WTC11 (cell line): ENCODE measurements around the gene LTBR. TPM values are rescaled to one million over a fixed set of nuclear protein-coding genes. Genes with fewer than 3 reads are reported as not detected.
A peak's percentile ranks its signal among the peaks of the same experiment; 100 is the strongest.

Experiments
- ATAC-seq: fragments of 200-7000 bp; cut with Tn5 transposase; 2 replicates; pipeline ENCODE4 v1.10.0; 2021; ENCODE audit warnings: mild to moderate bottlenecking, moderate library complexity
- CTCF ChIA-PET: fragments of 300-600 bp; sonication (Branson Sonifier 250); formaldehyde crosslinking; loops from one replicate; lab custom pipeline; 2021; ENCODE audit warnings: antibody characterized with exemption; lab: Charles Lee
- POLR2A ChIA-PET: fragments of 350-600 bp; sonication (Branson Sonifier 250); formaldehyde crosslinking; loops from one replicate; lab custom pipeline; 2021; ENCODE audit warnings: antibody characterized with exemption; lab: Charles Lee
- DNase-seq: peaks from one replicate; pipeline ENCODE4 v3.0.0; 2021; ENCODE audit warnings: low spot score
- H3K27ac Mint-ChIP-seq: 2 replicates; pipeline ENCODE4 v1.8.0; 2021; ENCODE audit warnings: mixed read lengths
- H3K27me3 Mint-ChIP-seq: 2 replicates; pipeline ENCODE4 v1.8.0; 2021; ENCODE audit warnings: low read depth, mild to moderate bottlenecking, moderate library complexity, mixed read lengths
- H3K36me3 Mint-ChIP-seq: 2 replicates; pipeline ENCODE4 v1.8.0; 2021; ENCODE audit warnings: mixed read lengths
- H3K4me1 Mint-ChIP-seq: 2 replicates; pipeline ENCODE4 v1.8.0; 2022; ENCODE audit warnings: mixed read lengths
- H3K4me3 Mint-ChIP-seq: 2 replicates; pipeline ENCODE4 v1.8.0; 2021; ENCODE audit warnings: mild to moderate bottlenecking, moderate library complexity, mixed read lengths
- H3K9me3 Mint-ChIP-seq: 2 replicates; pipeline ENCODE4 v1.8.0; 2021; ENCODE audit warnings: mixed read lengths
- CREM ChIP-seq: sonication (generic); formaldehyde crosslinking; IDR thresholded peaks from 2 replicates; pipeline ENCODE4 v1.8.1; 2022; ENCODE audit warnings: mild to moderate bottlenecking, missing genetic modification reagents, moderate library complexity
- EMX1 ChIP-seq: fragments of 250-450 bp; sonication (Bioruptor Pico); IDR thresholded peaks from 2 replicates; pipeline ENCODE4 v1.8.0; 2021; ENCODE audit warnings: mild to moderate bottlenecking
- FOXK1 ChIP-seq: sonication (generic); formaldehyde crosslinking; IDR thresholded peaks from 2 replicates; pipeline ENCODE4 v1.8.0; 2022; ENCODE audit warnings: mild to moderate bottlenecking, moderate library complexity, missing genetic modification reagents
- GABPB1 ChIP-seq: sonication (generic); formaldehyde crosslinking; IDR thresholded peaks from 2 replicates; pipeline ENCODE4 v1.8.1; 2023; ENCODE audit warnings: mild to moderate bottlenecking, missing genetic modification reagents
- JAZF1 ChIP-seq: fragments of 250-450 bp; sonication (Bioruptor Pico); IDR thresholded peaks from 2 replicates; pipeline ENCODE4 v1.9.0; 2021; ENCODE audit warnings: moderate library complexity, mild to moderate bottlenecking, inconsistent platforms
- JUN ChIP-seq: sonication (generic); formaldehyde crosslinking; IDR thresholded peaks from 2 replicates; pipeline ENCODE4 v1.8.0; 2023; ENCODE audit warnings: mild to moderate bottlenecking, missing genetic modification reagents
- KAT7 ChIP-seq: sonication (generic); formaldehyde crosslinking; IDR thresholded peaks from 2 replicates; pipeline ENCODE4 v1.8.1; 2023; ENCODE audit warnings: missing genetic modification reagents, mild to moderate bottlenecking, borderline replicate concordance
- MYBL2 ChIP-seq: sonication (generic); formaldehyde crosslinking; IDR thresholded peaks from 2 replicates; pipeline ENCODE4 v1.8.1; 2023; ENCODE audit warnings: mild to moderate bottlenecking, moderate library complexity, missing genetic modification reagents
- NR3C1 ChIP-seq: sonication (generic); formaldehyde crosslinking; conservative IDR thresholded peaks from 2 replicates; pipeline ENCODE4 v1.8.1; 2023; ENCODE audit warnings: low read depth, mild to moderate bottlenecking, missing genetic modification reagents
- PRRX2 ChIP-seq: fragments of 250-450 bp; sonication (Bioruptor Pico); IDR thresholded peaks from 2 replicates; pipeline ENCODE4 v1.8.0; 2021; ENCODE audit warnings: mild to moderate bottlenecking
- RELA ChIP-seq: sonication (generic); formaldehyde crosslinking; IDR thresholded peaks from 2 replicates; pipeline ENCODE4 v1.8.1; 2022; ENCODE audit warnings: missing genetic modification reagents, mild to moderate bottlenecking, borderline replicate concordance
- SMAD4 ChIP-seq: sonication (generic); formaldehyde crosslinking; IDR thresholded peaks from 2 replicates; pipeline ENCODE4 v1.8.0; 2022; ENCODE audit warnings: mild to moderate bottlenecking, missing genetic modification reagents
- SOX15 ChIP-seq: fragments of 250-450 bp; sonication (Bioruptor Pico); IDR thresholded peaks from 2 replicates; pipeline ENCODE4 v1.9.0; 2021; ENCODE audit warnings: mild to moderate bottlenecking
- SP1 ChIP-seq: sonication (generic); formaldehyde crosslinking; conservative IDR thresholded peaks from 2 replicates; pipeline ENCODE4 v1.8.1; 2022; ENCODE audit warnings: missing genetic modification reagents
- TEAD1 ChIP-seq: sonication (generic); formaldehyde crosslinking; IDR thresholded peaks from 2 replicates; pipeline ENCODE4 v1.8.0; 2022; ENCODE audit warnings: mild to moderate bottlenecking, missing genetic modification reagents
- ZNF219 ChIP-seq: sonication (generic); formaldehyde crosslinking; IDR thresholded peaks from 2 replicates; pipeline ENCODE4 v1.8.0; 2023; ENCODE audit warnings: missing genetic modification reagents, mild to moderate bottlenecking, borderline replicate concordance
- ZNF423 ChIP-seq: fragments of 250-450 bp; sonication (Bioruptor Pico); IDR thresholded peaks from 2 replicates; pipeline ENCODE4 v2.1.2; 2022; ENCODE audit warnings: mild to moderate bottlenecking, moderate library complexity
- ZNF671 ChIP-seq: fragments of 250-450 bp; sonication (Bioruptor Pico); IDR thresholded peaks from 2 replicates; pipeline ENCODE4 v1.8.0; 2021; ENCODE audit warnings: mild to moderate bottlenecking
- total RNA-seq: library from RNA; stranded (reverse); gene quantifications from 3 replicates; pipeline ENCODE4 v1.2.3, GENCODE V29; 2021
- TF ChIP-seq, protein P1 (sequence below): sonication (generic); formaldehyde crosslinking; IDR thresholded peaks from 2 replicates; pipeline ENCODE4 v1.8.1; 2023; ENCODE audit warnings: mild to moderate bottlenecking, moderate library complexity, missing genetic modification reagents
- TF ChIP-seq, protein P2 (sequence below): sonication (generic); formaldehyde crosslinking; conservative IDR thresholded peaks from 2 replicates; pipeline ENCODE4 v1.8.1; 2023; ENCODE audit warnings: mild to moderate bottlenecking, low read depth, missing genetic modification reagents, moderate library complexity
- TF ChIP-seq, protein P3 (sequence below): fragments of 250-450 bp; sonication (Bioruptor Pico); IDR thresholded peaks from 2 replicates; pipeline ENCODE4 v1.9.0; 2021; ENCODE audit warnings: mild to moderate bottlenecking
- TF ChIP-seq, protein P4 (sequence below): fragments of 200-600 bp; IDR thresholded peaks from 2 replicates; pipeline ENCODE4 v1.8.0; 2022; ENCODE audit warnings: antibody characterized with exemption
- TF ChIP-seq, protein P5 (sequence below): sonication (generic); formaldehyde crosslinking; IDR thresholded peaks from 2 replicates; pipeline ENCODE4 v1.8.1; 2022; ENCODE audit warnings: low read depth, missing genetic modification reagents, borderline replicate concordance
- TF ChIP-seq, protein P6 (sequence below): sonication (generic); formaldehyde crosslinking; IDR thresholded peaks from 2 replicates; pipeline ENCODE4 v1.8.1; 2023; ENCODE audit warnings: mild to moderate bottlenecking, missing genetic modification reagents, borderline replicate concordance

Gene LTBR
- total RNA-seq, 1 experiment from 2014 or later, result 4.0 TPM

DNA sequence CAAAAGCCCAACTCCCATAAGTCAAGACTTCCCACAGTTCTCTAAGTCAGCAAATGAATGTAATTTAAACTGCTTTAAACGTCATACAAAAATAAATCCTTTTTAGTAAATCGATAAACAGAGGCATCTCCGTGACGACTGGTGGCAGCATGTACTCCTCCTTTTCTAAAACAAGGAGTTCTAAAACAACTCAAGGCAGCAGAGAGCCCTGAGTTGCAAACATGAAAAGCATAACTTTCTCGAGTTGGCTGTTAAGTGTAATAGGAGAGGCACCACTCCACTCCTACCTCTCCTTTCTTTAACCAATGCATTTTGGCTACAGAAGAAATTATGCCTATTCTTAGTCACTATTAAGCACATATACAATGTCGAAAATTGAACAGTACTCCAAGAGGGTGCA is 22.0 kb downstream of the LTBR start:
- Mint-ChIP-seq H3K4me1 (no peaks in the 10 kb centered on the region), H3K9me3 (no peaks in the 10 kb centered on the region), H3K27ac (no peak overlapping the region)
- POLR2A ChIA-PET, result no interaction called here
- DNase-seq, result no peak
- no peak for TF ChIP-seq NR3C1 (CRISPR knock-in tag)
- TF ChIP-seq MYBL2 (CRISPR knock-in tag), result no peak
- TF ChIP-seq, protein P1, sequence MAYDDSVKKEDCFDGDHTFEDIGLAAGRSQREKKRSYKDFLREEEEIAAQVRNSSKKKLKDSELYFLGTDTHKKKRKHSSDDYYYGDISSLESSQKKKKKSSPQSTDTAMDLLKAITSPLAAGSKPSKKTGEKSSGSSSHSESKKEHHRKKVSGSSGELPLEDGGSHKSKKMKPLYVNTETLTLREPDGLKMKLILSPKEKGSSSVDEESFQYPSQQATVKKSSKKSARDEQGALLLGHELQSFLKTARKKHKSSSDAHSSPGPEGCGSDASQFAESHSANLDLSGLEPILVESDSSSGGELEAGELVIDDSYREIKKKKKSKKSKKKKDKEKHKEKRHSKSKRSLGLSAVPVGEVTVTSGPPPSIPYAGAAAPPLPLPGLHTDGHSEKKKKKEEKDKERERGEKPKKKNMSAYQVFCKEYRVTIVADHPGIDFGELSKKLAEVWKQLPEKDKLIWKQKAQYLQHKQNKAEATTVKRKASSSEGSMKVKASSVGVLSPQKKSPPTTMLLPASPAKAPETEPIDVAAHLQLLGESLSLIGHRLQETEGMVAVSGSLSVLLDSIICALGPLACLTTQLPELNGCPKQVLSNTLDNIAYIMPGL (CRISPR knock-in tag), result no peak
- TF ChIP-seq SMAD4 (CRISPR knock-in tag), result no peak
- no peak for TF ChIP-seq RELA
- TF ChIP-seq SP1 (CRISPR knock-in tag), result no peak
- TF ChIP-seq, protein P2, sequence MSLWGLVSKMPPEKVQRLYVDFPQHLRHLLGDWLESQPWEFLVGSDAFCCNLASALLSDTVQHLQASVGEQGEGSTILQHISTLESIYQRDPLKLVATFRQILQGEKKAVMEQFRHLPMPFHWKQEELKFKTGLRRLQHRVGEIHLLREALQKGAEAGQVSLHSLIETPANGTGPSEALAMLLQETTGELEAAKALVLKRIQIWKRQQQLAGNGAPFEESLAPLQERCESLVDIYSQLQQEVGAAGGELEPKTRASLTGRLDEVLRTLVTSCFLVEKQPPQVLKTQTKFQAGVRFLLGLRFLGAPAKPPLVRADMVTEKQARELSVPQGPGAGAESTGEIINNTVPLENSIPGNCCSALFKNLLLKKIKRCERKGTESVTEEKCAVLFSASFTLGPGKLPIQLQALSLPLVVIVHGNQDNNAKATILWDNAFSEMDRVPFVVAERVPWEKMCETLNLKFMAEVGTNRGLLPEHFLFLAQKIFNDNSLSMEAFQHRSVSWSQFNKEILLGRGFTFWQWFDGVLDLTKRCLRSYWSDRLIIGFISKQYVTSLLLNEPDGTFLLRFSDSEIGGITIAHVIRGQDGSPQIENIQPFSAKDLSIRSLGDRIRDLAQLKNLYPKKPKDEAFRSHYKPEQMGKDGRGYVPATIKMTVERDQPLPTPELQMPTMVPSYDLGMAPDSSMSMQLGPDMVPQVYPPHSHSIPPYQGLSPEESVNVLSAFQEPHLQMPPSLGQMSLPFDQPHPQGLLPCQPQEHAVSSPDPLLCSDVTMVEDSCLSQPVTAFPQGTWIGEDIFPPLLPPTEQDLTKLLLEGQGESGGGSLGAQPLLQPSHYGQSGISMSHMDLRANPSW (CRISPR knock-in tag), result no peak
- no peak for TF ChIP-seq ZNF219
- TF ChIP-seq, protein P3, sequence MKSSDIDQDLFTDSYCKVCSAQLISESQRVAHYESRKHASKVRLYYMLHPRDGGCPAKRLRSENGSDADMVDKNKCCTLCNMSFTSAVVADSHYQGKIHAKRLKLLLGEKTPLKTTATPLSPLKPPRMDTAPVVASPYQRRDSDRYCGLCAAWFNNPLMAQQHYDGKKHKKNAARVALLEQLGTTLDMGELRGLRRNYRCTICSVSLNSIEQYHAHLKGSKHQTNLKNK (CRISPR knock-in tag), result no peak
- no peak for TF ChIP-seq SOX15 (CRISPR knock-in tag)
- TF ChIP-seq ZNF671, result no peak
- TF ChIP-seq, all 79 proteins: peak for 0
- Mint-ChIP-seq H3K27me3 (no peaks in the 10 kb centered on the region), H3K36me3 (no peaks in the 10 kb centered on the region), H3K4me3 (no peak overlapping the region)
- ATAC-seq, result no peak
- CTCF ChIA-PET, result no interaction called here

DNA sequence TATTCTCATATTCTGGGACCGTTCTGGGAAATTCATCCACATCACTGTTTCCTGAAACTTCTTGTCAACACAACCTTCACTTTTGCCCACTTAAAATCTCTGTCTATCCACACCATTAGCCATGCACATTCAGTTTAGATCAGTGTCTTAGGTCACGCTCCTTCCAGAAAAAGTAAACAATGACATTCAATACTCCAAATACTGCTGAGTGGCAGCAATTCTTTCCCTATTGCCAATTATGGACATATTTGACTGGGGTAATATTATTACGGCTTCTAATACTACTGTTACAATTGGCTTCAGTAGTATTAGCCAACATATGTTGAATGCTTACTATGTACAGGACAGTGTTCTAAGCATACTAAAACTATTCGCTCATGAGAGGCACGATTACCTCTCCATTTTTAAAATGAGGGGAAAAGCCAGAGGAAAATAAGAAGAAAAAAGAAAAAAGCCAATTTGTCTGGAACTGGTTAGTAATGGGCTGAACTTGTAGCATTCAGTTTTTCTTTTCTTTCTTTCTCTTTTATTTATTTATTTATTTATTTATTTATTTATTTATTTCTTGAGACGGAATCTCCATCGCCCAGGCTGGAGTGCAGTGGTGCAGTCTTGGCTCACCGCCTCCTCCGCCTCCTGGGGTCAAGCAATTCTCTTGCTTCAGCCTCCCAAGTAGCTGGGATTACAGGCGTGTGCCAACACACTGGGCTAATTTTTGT is 23.4 kb downstream of the LTBR start:
- no peaks in the 10 kb centered on the region for H3K4me1 Mint-ChIP-seq
- H3K9me3 Mint-ChIP-seq, result no peaks in the 10 kb centered on the region
- ChIA-PET POLR2A (no interaction called here), CTCF (no interaction called here)
- no peak overlapping the region for H3K4me3 Mint-ChIP-seq
- H3K27ac Mint-ChIP-seq, result 0 out of 2 replicates have a peak overlapping the region, but pooled peaks have one; percentile 5
- H3K36me3 Mint-ChIP-seq, result no peaks in the 10 kb centered on the region
- H3K27me3 Mint-ChIP-seq, result no peaks in the 10 kb centered on the region
- DNase-seq (no peak), ATAC-seq (no peak)
- TF ChIP-seq JUN (CRISPR knock-in tag) (no peak), JAZF1 (CRISPR knock-in tag) (no peak), PRRX2 (CRISPR knock-in tag) (no peak), EMX1 (CRISPR knock-in tag) (no peak), TEAD1 (CRISPR knock-in tag) (no peak), KAT7 (CRISPR knock-in tag) (no peak), GABPB1 (CRISPR knock-in tag) (no peak), ZNF423 (no peak), CREM (CRISPR knock-in tag) (no peak), FOXK1 (CRISPR knock-in tag) (no peak)
- TF ChIP-seq, protein P4, sequence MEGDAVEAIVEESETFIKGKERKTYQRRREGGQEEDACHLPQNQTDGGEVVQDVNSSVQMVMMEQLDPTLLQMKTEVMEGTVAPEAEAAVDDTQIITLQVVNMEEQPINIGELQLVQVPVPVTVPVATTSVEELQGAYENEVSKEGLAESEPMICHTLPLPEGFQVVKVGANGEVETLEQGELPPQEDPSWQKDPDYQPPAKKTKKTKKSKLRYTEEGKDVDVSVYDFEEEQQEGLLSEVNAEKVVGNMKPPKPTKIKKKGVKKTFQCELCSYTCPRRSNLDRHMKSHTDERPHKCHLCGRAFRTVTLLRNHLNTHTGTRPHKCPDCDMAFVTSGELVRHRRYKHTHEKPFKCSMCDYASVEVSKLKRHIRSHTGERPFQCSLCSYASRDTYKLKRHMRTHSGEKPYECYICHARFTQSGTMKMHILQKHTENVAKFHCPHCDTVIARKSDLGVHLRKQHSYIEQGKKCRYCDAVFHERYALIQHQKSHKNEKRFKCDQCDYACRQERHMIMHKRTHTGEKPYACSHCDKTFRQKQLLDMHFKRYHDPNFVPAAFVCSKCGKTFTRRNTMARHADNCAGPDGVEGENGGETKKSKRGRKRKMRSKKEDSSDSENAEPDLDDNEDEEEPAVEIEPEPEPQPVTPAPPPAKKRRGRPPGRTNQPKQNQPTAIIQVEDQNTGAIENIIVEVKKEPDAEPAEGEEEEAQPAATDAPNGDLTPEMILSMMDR, result no peak
- TF ChIP-seq, protein P5, sequence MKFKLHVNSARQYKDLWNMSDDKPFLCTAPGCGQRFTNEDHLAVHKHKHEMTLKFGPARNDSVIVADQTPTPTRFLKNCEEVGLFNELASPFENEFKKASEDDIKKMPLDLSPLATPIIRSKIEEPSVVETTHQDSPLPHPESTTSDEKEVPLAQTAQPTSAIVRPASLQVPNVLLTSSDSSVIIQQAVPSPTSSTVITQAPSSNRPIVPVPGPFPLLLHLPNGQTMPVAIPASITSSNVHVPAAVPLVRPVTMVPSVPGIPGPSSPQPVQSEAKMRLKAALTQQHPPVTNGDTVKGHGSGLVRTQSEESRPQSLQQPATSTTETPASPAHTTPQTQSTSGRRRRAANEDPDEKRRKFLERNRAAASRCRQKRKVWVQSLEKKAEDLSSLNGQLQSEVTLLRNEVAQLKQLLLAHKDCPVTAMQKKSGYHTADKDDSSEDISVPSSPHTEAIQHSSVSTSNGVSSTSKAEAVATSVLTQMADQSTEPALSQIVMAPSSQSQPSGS (CRISPR knock-in tag), result no peak
- TF ChIP-seq, protein P6, sequence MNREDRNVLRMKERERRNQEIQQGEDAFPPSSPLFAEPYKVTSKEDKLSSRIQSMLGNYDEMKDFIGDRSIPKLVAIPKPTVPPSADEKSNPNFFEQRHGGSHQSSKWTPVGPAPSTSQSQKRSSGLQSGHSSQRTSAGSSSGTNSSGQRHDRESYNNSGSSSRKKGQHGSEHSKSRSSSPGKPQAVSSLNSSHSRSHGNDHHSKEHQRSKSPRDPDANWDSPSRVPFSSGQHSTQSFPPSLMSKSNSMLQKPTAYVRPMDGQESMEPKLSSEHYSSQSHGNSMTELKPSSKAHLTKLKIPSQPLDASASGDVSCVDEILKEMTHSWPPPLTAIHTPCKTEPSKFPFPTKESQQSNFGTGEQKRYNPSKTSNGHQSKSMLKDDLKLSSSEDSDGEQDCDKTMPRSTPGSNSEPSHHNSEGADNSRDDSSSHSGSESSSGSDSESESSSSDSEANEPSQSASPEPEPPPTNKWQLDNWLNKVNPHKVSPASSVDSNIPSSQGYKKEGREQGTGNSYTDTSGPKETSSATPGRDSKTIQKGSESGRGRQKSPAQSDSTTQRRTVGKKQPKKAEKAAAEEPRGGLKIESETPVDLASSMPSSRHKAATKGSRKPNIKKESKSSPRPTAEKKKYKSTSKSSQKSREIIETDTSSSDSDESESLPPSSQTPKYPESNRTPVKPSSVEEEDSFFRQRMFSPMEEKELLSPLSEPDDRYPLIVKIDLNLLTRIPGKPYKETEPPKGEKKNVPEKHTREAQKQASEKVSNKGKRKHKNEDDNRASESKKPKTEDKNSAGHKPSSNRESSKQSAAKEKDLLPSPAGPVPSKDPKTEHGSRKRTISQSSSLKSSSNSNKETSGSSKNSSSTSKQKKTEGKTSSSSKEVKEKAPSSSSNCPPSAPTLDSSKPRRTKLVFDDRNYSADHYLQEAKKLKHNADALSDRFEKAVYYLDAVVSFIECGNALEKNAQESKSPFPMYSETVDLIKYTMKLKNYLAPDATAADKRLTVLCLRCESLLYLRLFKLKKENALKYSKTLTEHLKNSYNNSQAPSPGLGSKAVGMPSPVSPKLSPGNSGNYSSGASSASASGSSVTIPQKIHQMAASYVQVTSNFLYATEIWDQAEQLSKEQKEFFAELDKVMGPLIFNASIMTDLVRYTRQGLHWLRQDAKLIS (CRISPR knock-in tag), result no peak
